Transverse colon (tissue), 3 donors: Measurements from ENCODE around the gene PICK1.

Experiments
- CTCF ChIP-seq, 5 experiments: fragments of 200-600 bp in 3 of 5; fragments of 450-650 bp in 2 of 5; sonication (generic) in 3 of 5; IDR thresholded peaks; 1 replicate in 2 of 5; 2 replicates in 3 of 5; pipeline ENCODE4 v1.5.1; 2016 to 2017; ENCODE audit warnings: antibody characterized with exemption in 5 of 5, inconsistent platforms in 3 of 5, mild to moderate bottlenecking in 2 of 5, moderate library complexity in 1 of 5
- POLR2A ChIP-seq: fragments of 450-650 bp; IDR thresholded peaks from one replicate; pipeline ENCODE4 v1.6.1; 2016; ENCODE audit warnings: antibody characterized with exemption, mild to moderate bottlenecking, moderate library complexity

DNA sequence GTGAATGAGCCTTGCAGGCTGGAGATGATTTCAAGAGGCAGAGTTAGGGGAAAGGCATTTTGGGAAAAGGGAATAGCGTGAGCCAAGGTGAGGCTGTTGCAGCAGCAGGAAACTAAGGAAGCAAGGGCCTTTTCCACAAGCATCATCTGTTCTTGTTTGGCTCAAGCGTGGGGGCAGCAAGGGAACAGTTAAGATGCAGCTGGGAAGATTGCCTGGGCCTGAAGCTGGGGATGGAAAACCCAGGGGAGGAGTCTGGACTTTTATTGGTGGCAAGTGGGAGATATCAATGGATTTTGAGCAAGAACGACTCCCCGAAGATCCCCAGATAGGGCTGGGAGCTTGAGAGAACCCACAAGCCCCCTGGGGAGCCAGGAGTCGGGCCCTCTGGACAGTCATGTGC, 27.3 kb upstream of the PICK1 start:
- TF ChIP-seq CTCF (IDR thresholded peaks at IDR 0.05) = no peak
- TF ChIP-seq POLR2A = no peak
